CD4-positive, alpha-beta T cell treated with Interleukin-15 for 1 hour (primary cell): Measurements from ENCODE around the gene RAP1GAP2.

Experiments used
- DNase-seq: peaks from one replicate; pipeline ENCODE4 v3.0.0-alpha.2; 2020

The RAP1GAP2 gene

DNA sequence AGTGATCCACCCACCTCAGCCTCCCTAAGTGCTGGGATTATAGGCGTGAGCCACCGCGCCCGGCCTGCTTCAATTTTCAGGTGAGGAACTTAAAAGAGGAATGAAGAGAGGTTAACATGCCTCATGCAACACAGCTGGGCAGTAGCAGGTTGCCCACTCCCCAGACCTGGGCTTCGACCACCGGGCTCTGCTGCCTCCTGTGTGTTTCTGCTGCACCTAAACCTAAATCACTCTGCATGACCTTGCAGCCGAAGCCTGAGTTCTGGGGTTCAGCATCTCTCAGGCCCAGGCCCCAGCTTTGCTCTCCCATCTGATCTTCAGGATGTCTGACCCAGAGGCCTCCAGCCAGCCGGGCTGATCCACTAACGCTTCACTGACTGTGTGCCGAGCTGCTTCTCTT, 154.6 kb downstream of the RAP1GAP2 start:
- DNase-seq: no peak

DNA sequence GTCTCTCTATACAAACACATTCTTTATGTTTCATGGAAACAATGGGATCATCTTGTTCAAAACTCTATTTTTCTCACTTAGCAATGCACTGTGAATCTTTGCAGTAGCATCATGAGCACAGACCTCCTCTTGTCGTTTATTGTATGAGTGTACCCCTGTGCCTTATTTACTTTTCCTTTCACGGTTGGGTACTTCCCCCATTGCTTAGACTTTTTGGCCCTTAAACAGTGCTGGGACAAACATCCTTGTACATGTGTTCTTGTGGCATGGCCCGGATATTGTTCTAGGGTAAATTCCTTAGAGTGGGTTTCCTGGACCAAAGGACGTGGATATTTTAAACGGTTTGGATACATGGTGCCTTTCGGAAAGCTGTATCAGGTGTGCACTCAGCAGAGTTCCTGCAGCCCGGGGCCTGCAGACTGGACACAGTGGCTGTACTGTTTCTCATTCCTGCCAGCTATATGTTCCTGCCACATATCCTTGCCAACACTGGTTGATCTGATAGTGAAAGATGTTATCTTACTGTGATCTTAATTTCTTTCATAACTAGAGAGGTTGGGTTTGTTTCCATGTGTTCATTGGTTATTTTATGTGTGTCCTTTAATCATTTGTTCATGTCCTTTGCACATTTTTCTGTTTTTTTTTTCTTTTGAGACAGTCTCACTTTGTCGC, 156.1 kb downstream of the RAP1GAP2 start:
- no peak for DNase-seq

- no peak for DNase-seq
These were observed 158.7 kb downstream of the RAP1GAP2 start for GRCh38 chr17:2954898-2955445.

- DNase-seq: no peak
These were observed 159.8 kb downstream of the RAP1GAP2 start for GRCh38 chr17:2955931-2956582.

- no peak for DNase-seq
These were observed 161.5 kb downstream of the RAP1GAP2 start for GRCh38 chr17:2957631-2958286.

DNA sequence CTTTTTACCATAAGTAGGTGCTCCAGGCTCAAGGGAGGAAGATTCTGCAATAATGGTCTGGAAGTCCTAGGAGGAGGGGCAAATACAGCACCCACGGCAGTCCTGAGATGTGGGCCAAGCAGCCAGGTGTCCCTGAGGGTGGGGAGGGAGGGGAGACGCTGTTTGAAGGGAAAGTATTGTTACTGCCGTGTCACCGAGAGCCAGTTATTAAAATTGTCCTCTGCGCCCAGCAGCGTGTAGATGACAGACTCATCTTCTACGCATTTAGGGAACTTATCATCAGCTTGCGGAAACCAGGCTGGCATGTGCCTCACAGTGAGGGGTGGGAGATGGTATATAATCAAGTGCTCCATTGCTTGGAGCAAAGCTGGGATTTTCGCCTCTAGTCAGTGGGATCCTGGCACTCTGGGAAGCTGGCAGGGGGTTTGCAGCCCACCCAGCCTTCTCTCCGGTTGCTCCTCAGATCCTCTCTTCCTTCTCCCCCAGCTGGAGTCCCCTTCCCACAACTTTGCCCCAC, 162.5 kb downstream of the RAP1GAP2 start:
- no peak for DNase-seq

GRCh38 chr17:2959371-2960130, 163.3 kb downstream of the RAP1GAP2 start:
- no peak for DNase-seq

GRCh38 chr17:2961446-2961845, 165.2 kb downstream of the RAP1GAP2 start:
- no peak for DNase-seq

DNA sequence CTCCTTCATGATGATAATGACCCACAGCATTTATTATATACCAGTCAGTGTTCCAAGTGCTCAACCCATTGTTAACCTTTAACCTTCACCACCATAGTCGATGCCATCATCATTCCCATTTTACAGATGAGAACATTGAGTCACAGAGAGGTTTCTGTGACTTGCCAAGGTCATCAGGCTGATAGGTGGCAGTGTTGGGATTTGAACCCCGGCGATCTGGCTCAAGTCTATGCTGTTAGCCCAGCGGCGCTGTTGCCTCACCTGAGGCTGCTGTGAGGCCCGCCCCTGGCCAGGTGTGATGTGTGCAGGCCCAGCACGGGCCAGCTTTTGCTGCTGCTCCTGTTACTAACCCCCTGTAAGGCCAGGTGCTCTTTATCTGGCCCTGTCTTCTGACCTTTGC, 166.0 kb downstream of the RAP1GAP2 start:
- DNase-seq: no peak

- no peak for DNase-seq
These were observed 166.5 kb downstream of the RAP1GAP2 start for GRCh38 chr17:2962729-2963128.

GRCh38 chr17:2963332-2964027, 167.2 kb downstream of the RAP1GAP2 start:
- no peak for DNase-seq

DNA sequence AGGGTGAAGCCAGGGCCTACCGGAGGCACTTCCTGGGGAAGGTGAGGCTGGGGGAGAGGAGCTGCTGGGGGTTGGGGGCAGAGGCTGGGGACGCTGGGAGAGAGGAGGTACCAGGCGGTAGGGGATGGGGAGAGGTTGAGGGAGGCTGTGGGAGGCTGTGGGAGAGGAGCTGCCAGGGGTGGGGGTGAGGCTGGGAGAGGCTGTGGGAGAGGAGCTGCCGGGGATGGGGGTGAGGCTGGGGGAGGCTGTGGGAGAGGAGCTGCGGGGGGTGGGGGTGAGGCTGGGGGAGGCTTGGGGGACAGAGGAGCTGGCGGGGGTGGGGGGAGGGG, 167.8 kb downstream of the RAP1GAP2 start:
- DNase-seq: no peak

- no peak for DNase-seq
These were observed 168.1 kb downstream of the RAP1GAP2 start for GRCh38 chr17:2964370-2964769.

DNA sequence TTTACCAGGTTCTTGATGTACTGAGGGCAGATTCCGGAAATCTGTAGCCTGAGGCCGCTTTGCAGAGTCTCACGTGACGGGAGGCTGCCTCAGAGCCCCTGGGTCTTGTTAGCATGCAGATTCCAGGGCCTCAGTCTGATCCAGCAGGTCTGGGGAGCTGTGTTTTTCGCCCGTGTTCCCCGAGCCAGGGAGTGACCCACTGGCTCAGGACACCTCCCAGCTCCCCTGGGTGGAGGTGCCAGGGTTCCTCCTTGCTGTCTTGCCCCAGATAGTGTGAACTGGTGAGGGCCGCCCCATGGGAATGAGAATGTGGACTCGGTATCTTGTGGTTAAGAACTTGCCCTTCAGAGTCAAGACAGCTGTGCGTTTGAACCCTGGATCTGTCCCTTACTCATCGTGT, 168.6 kb downstream of the RAP1GAP2 start:
- no peak for DNase-seq

- no peak for DNase-seq
These were observed 169.7 kb downstream of the RAP1GAP2 start for GRCh38 chr17:2965621-2966595.

GRCh38 chr17:2967515-2967914, 171.3 kb downstream of the RAP1GAP2 start:
- DNase-seq: no peak

DNA sequence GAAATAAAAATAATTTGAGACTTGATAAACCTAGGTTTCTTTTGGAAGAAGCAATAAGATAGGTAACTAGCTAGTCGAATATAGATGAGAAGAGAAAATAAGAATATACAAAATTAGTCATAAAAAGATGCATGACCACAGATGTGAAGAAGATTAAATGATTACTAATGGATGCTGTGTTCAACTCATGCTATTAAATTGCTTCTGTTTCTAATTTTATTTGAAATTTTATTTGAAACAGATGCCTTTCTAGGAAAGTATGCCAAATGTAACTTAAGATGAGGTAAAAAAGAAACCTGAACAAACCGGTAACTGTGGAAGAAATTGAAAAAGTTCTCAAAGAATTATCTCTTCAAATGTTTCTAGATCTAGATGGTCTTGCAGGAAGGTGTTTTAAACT, 175.6 kb downstream of the RAP1GAP2 start:
- DNase-seq: no peak

- DNase-seq: no peak
These were observed 176.5 kb downstream of the RAP1GAP2 start for GRCh38 chr17:2972749-2973148.

DNA sequence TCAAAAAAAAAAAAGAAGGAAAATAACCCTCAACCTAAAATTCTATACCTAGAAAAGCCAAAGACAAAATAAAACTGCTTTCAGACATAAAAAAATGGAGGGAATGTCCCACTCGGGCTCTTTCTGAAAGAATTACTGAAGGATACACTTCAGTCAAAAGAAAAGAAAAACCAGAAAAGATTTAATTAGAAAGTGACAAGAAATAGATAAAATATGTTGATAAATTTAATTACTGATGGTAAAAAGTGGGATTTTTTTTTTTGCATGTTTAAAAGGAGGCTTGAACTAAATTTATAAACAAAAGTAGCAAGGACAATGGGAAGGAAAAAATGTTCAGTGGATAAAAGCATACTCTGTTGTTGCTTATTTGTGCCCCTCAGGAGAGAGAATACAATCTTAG, 178.1 kb downstream of the RAP1GAP2 start:
- DNase-seq: no peak

DNA sequence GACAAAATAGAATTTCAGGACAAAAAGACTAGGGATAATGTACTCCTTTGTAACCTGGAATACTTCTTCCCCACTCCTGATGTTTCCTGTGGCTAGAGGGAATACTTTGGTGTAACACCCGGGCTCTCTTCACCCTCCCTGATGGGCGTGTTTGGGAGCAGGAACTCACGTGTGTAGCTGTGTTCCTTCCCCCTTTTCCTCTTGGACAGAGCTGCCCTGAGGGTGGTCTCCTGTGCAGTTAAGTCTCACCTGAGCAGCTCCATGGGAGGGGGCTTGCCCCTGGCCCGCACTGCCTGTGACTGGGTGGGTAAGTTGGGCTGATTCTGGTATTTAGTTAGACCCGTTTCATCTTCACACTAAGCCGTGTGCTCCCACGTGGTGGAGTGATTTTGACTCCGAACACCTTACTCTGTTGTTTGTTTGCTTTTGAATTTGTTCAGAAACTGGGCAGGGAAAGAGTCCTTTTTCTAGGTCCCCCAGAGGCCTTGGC, 179.3 kb downstream of the RAP1GAP2 start:
- DNase-seq: no peak

DNA sequence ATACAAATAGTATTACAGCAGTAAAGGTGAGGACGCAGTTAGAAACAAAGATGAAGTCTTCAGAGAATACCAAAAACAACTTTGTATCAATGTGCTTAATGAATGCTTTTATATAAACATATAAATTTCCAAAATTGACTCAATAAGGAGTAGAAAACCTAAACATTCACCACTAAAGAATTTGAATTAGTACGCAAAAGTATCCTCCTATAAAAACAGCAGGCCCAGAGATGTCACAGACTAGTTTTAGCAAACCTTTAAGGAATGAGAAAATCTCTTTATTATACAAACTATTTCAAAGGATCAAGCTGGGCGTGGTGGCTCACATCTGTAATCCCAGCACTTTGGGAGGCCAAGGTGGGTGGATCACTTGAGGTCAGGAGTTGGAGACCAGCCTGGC, 180.9 kb downstream of the RAP1GAP2 start:
- no peak for DNase-seq
